GM21619 (cell line): ENCODE results near the gene RGS13.

Experiments used
- ATAC-seq: cut with Tn5 transposase; IDR thresholded peaks from one replicate; pipeline ENCODE4 v1.9.1; 2021; ENCODE audit not compliant: unreplicated experiment

The RGS13 gene

GRCh38 chr1:192635939-192636338 is at the start of gene RGS13:
Gene RGS13, plus strand, starts transcription at chr1:192636147. Its CDS starts 8,188 bp downstream, at chr1:192644335.
- ATAC-seq, result no peak

- no peak for ATAC-seq
These were observed 48.3 kb upstream of the RGS13 start for GRCh38 chr1:192587386-192588266.

GRCh38 chr1:192588546-192588945 is 47.4 kb upstream of the RGS13 start:
- ATAC-seq, result no peak

- no peak for ATAC-seq
These were observed 46.1 kb upstream of the RGS13 start for GRCh38 chr1:192589813-192590212.

- ATAC-seq, result no peak
These were observed 43.4 kb upstream of the RGS13 start for GRCh38 chr1:192592517-192592916.

- no peak for ATAC-seq
These were observed 42.8 kb upstream of the RGS13 start for GRCh38 chr1:192592981-192593708.

- ATAC-seq, result no peak
These were observed 40.6 kb upstream of the RGS13 start for GRCh38 chr1:192595299-192595698.

GRCh38 chr1:192598589-192598988 is 37.4 kb upstream of the RGS13 start:
- ATAC-seq, result no peak

GRCh38 chr1:192600275-192600674 is 35.7 kb upstream of the RGS13 start:
- ATAC-seq, result no peak

- no peak for ATAC-seq
These were observed 34.8 kb upstream of the RGS13 start for GRCh38 chr1:192601143-192601542.

- ATAC-seq, result peak; percentile 28
These were observed 34.4 kb upstream of the RGS13 start for GRCh38 chr1:192601567-192601966.

- no peak for ATAC-seq
These were observed 33.2 kb upstream of the RGS13 start for GRCh38 chr1:192602757-192603156.

GRCh38 chr1:192603218-192603787 is 32.6 kb upstream of the RGS13 start:
- no peak for ATAC-seq

GRCh38 chr1:192604979-192605620 is 30.8 kb upstream of the RGS13 start:
- ATAC-seq, result peak; percentile 32

- no peak for ATAC-seq
These were observed 27.3 kb upstream of the RGS13 start for GRCh38 chr1:192608671-192609070.

GRCh38 chr1:192609110-192610079 is 26.6 kb upstream of the RGS13 start:
- ATAC-seq, result peak; percentile 97

- no peak for ATAC-seq
These were observed 25.6 kb upstream of the RGS13 start for GRCh38 chr1:192610112-192610889.

- ATAC-seq, result peak; percentile 55
These were observed 20.9 kb upstream of the RGS13 start for GRCh38 chr1:192615055-192615454.

GRCh38 chr1:192620071-192620635 is 15.8 kb upstream of the RGS13 start:
- no peak for ATAC-seq
